Activated T-cell treated with anti-CD3 and anti-CD28 coated beads, Interleukin-2, amount 50 U/mL, for 48 hours (primary cell): ENCODE data around the gene EGLN1.
"Not testable (repeated sequence)": the region's sequence is repeated elsewhere in the genome, so short reads cannot be mapped to it uniquely, and the experiment has no call there.

Experiments
- DNase-seq, 2 experiments: peaks; one replicate each; pipeline ENCODE4 v3.0.0-alpha.2; 2020

The EGLN1 gene

DNA sequence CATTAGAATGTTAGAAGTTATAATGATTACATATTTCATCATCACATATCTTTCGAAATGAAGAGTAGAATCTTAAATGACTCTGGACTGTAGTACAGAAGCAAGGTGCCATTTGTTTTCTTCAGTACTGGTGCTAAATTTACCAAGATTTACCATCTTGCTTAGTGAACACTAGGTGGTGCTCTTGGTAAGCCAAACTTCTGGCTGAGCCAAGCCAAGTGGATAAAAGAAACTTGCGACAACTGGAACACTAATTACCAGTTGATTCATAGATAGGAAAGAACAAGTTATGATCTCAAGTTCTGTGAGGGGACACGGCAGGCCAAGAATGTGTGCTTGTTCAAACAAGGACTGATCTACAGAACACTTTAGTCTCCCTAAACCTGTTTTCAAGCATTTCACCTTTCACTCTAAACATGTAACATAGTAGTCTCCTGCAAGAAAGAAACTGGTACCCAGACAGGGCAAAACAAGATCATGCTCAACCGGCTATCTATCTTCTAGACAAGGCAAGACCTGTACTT lies 64.2 kb downstream of the EGLN1 start:
- DNase-seq: peak in 1 of 2 experiments; percentile 36

DNA sequence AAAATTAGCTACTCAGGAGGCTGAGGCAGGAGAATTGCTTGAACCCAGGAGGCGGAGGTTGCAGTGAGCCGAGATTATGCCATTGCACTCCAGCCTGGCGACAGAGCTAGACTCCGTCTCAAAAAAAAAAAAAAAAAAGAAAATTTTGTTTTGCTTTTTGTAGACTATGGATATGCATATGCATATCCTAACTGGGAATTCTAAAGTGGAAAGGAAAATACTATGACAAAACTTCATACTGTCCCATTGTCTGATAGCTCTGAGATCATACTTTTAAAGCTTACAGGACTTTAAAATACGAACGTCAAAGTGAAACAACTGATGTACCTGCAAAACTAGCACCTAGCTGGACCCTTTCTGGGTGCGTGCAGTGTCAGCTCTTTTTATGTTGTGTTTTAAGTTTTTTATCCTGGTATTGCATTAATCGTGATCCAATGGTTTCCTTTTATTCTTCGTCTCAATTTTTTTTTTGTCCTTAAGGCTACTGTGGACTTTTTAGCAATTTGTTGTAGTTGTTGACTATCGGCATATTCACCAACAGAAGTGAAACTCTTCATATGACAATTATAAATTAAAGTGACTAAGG lies 64.8 kb downstream of the EGLN1 start:
- no peak for DNase-seq

DNA sequence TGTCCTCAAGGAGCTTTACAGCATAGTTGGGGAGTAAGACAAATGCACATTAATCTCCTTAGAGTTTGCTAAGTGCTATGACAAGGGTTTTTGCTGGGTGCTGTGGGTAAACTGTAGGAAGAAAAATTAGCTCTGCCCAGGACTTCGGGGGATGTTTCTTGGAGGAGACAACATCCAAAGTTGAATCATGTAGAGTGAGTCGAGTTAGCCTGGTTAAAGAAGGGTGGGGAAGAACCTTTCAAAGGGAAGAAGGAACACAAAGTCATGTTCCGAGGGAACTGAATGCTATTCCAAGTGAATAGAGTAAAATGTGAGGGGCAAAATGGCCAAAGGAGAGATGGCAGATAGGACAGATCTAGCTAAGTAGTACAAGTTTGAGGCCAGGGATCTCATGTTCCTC lies 66.9 kb downstream of the EGLN1 start:
- DNase-seq: no peak

DNA sequence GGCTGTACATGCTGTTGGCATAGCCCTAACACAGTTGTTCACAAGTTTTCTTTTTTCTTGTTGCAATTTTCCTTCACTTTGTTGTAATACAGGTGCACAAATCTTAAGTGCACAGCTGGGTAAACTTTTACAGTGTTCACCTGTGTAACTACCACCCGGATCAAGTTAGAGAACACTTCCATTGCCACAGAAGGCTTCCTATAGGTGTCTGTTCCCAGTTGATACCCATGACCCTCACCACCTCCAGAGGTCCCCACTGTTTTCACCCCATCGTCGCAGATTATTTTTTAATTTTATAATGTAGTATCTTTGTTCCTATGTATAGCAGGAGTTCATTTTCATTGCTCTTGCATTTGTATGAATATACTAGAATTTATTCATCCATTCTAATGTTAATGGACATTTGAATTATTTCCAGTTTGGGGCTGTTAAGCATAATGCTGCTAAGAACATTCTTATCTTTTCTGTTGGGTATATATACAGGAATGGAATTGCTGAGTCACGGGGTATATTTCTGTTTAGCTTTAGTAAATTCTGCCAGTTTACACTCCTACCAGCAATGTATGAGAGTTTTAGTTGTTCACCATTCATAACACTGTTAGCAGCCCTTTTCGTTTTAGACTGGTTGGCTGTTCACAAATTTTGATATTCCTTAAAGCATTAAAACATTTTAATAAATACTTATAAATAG lies 67.6 kb downstream of the EGLN1 start:
- DNase-seq: no peak

DNA sequence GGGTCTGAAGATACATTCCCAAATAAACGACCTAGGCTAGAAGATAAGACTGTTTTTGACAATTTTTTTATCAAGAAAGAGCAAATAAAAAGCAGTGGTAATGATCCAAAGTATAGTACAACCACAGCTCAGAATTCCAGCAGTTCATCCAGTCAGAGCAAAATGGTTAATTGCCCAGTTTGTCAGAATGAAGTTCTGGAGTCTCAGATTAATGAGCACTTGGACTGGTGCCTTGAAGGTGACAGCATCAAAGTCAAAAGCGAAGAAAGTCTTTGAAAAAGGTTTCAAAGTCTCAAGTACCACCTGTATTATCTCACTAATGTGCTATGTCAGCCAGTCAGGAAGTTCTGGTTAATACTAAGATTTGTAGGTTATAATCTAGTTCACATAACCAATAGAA lies 69.0 kb downstream of the EGLN1 start:
- no peak for DNase-seq

DNA sequence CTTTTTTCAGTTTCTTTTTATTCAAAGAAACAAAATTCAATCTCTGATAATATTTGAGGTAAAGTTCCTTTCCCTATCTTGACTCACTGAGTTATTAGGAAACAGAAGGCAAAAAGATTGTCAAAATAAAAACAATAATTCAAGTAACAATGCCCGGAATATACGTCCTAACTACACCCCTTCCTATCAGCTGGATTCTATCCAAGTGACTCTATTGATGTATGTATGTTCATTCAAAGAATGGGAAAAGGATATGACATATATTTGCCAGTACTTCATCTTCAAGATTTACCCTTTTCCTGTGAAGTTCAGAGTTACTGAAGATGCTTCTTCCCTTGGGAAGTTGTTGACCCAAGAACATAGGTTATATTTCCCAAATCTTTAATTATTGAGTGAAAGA lies 70.3 kb downstream of the EGLN1 start:
- no peak for DNase-seq

DNA sequence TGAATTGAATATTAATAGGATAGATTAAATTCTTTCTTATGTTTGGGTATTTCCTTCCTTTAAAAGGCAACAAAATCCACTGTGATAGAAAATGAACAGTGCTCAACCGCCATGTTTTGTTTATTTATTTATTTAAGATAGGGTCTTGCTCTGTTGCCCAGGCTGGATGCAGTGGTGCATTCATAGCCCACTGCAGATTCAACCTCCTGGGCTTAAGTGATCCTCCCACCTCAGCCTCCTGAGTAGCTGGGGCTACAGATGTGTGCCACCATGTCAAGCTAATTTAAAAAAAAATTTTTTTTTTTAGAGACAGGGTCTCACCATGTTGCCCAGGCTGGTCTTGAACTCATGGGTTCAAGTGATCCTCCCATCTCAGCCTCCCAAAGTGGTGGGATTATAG lies 73.2 kb downstream of the EGLN1 start:
- DNase-seq: not testable (repeated sequence)

DNA sequence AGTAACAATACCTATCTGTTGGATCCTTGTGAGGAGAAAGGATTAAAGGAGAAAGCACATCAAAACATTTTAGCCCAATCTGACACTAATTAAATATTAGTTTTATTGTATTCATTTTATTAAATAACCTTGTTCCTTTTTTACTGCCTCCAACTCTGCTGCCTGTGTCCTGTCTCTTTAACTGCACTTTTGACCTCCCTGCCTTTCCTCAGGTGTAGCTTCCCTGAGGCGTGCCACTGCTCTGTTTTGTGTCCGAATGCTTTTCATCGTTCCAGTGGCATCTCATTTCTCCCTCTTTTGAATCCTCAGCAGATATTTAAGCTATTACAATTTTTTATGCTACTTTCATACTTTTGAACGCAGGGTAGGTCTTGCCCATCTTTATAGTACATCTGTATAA lies 73.6 kb downstream of the EGLN1 start:
- no peak for DNase-seq

DNA sequence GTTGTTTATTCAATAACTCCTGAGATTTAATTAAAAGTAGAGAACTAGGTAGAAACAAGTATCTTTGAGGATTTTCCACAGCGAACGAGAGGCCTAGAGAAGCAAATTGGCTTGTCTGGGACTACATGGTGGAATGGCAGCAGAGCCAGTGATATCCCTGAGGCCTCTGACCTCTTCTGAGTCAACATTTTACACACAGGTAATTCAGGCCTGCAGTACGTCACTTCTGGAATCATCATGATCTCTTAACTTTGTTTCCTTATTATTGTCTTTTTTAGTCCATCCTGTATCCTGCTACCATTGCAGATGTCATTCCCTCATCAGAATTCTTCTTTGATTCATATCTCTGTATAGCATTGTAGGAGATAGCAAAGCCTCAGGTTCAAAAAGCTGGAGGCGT lies 74.1 kb downstream of the EGLN1 start:
- no peak for DNase-seq

DNA sequence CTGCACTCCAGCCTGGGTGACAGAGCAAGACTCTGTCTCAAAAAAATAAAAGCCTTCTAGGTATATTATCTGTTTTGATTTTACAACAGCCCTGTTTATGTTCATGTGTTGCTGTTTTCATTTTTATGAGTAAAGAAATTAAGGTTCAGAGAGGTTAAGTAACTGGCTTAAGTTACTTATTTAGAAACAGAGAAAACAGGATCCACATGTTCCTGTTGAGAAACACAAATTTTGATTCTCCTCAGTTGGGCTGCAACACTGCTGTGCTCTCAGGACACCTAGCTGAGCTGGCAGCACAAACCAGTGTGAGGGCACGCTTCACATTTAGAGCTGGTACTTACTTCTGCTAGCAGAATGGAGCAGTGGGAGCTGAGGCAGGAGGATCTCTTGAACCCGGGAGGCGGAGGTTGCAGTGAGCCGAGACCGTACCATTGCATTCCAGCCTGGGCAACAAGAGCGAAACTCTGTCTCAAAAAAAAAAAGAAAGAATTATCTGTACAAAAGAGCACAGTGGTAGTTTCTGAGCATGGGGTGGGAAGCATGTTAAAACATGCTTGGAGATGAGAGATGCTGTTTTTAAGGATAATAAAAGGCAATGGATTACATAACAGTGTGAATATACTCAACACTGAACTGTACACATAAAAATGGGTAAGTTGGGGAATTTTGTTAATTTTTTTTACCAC lies 81.6 kb downstream of the EGLN1 start:
- DNase-seq: no peak

DNA sequence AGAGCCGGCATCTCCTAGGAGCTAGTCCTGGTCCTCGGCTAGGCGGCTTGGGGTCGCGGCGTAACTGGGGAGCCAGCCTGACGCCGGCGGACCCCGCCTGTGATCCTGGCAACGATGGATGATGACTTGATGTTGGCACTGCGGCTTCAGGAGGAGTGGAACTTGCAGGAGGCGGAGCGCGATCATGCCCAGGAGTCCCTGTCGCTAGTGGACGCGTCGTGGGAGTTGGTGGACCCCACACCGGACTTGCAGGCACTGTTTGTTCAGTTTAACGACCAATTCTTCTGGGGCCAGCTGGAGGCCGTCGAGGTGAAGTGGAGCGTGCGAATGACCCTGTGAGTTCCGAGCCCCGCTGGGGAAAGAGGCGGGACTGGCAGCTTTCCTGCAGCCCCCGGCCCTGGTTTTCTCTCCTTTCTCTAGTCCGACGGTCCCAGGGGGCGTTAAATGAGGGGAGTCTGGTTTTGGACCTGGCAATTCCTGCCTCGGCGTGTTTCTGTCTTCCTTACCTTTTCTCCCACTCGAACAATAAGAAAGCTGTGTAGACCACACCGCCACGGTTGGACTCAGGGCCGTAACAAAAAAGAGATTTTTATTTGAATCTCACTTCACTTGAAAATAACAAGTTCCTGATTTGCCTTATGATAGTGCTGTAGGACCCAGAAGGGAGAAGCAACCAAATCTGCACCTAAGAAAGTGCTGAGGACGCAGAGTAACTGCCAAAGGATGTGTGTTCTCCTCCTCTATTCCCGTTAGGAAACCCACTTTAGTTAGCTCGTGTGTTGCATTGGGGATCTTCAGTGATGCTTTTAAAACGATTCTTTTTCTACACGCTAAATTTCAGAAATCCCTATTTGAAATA lies 83.6 kb downstream of the EGLN1 start, which contains the start of gene SPRTN:
TSS of gene SPRTN (plus strand) at position 24 of the 859 bp plus-strand sequence. CDS start at position 115, 91 bp downstream.
- DNase-seq: no peak

DNA sequence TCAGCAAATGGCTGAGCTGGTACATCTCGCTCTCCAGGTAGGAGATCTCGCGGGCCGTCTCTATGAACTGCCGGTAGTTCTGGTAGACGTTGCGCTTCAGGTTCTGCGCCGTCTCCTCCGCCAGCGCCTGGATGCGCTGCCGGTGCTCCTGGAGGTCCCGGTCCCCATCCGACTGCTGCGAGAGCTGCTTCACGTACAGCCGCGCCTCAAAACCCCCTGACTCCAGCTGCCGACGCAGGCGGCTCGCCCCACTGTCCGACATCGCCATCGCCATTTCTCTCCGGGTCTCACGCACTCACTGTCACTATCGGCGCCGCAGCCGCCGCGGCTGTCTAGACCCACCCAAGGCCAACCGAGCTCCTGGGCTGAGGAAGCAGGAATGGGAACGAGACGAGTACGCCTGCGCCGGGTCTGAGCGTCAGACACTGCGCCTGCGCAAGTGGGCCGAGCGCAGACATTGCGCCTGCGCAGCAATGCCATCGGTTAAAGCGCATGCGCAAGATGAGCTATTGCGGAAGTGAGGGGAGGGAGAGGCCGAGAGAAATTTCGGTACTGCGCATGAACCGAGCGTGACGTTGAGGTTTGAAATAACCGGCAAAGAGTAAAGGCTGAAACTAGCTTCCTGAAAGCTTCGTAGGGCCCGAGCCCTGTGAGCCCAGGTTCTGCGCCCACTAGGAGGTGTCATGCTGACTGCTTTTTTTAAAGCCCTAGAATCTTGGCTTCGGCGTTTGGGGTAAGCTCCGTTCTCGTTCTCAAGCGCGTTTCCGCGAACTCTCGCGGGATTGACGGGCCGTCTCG lies 84.4 kb downstream of the EGLN1 start, which contains the start of gene EXOC8:
TSS of gene EXOC8 (minus strand) at position 381 of the 798 bp plus-strand sequence. CDS start at position 274, 107 bp downstream.
- DNase-seq: peak; percentile 99 to 100

DNA sequence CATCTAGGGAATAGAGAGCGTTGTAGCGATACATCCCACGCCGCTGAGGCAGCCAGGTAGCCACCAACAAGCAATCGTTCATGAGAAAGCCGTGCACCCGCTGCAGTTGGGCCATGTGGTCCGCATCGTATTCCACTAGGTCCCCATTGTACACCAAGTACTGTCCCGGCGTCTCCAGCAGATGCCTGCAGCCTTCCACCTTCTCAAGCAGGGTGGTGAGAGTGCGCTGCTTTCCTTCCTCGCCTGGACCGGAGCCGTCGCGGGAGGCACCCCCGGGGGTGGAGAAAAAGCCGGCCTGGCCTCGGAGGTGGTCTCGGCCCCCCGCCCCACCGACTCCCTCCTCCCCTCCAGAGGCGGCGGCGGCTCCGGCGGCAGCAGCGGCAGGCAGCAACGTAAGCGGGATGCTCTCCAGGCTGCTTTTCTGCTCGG lies 85.0 kb downstream of the EGLN1 start:
- DNase-seq: no peak

DNA sequence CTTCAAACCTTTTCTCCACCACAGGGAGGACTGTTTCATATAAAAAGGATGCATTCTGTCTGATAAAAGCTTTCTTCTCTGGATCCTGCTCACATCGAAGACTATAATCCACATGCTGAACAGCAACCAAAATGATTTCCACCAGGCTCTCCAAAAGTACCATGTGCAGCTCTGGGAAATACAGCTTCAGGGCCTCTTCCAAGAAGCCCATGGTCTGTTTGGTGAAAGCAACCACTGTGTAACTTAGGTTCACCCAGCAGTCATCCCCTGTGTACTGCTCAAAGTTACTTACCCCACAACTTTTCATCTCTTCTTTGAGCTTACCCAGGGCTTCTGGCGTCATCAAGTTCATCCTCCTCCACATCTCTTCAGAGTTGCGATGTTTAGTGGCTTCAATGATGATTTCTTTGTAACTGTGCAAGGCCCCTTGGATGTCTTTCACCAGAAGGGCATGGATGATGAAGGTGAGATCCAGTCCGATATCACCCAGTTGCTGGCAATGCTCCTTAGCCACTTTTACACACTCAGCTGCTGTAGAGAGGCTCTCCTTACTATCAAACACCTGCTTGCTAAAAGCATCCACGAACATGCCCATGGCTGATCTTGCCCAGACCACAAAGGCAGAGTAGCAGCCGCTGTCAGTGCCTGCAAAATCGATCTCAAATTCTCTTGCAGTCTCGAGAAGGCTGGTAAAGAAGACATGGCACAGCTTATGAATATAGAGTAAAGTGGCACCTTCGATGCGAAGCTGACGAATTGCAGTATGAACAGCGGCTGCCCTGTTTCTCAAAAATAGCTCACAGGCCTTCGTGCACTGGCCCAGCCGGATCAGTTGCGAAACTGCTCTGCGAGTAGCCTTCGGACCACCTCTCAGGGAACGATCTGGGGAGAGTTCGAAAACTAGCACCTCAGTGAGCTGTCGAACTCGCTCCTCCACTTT lies 86.2 kb downstream of the EGLN1 start:
- no peak for DNase-seq

DNA sequence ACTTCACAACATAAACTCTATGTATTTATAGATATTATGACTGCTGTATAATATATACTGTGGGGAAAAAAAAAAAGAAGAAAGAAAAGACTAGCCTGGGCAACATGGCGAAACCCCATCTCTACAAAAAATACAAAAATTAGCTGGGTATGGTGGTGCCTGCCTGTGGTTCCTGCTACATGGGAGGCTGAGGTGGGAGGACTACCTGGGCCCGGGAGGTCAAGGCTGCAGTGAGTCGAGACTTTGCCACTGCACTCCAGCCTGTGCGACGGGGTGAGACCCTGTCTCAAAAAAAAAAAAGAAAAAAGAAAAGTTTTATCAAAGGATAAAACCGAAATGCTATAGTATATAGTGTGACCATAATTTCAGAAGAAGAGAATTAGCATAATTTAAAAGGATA lies 87.1 kb downstream of the EGLN1 start:
- DNase-seq: no peak

DNA sequence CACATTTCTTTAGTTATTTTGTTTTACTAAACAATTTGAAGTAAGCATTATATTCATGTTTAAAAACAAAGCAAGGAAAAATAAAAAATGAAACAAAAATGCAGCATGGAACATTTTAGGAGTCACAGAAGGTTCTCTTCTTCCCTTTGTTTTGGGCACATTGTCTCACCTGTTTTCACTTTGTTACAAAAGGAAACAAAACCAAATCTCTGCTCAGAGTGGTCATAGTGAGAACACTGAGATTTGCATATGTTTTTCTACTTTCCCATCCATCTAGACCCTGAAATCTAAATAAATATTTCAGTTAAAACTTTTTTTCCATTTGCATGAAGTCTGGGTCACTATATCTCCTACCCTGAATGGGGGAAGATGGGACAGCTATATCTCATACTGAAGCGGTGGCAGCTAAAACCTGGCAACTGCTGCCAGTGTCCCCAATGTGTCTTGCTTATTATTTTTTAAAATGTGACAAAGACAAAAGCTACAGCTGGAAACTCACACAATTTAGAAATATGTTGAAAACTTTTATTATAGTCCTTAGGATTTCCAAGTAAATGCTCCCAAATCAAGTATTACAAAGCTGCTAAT lies 87.9 kb downstream of the EGLN1 start:
- no peak for DNase-seq

DNA sequence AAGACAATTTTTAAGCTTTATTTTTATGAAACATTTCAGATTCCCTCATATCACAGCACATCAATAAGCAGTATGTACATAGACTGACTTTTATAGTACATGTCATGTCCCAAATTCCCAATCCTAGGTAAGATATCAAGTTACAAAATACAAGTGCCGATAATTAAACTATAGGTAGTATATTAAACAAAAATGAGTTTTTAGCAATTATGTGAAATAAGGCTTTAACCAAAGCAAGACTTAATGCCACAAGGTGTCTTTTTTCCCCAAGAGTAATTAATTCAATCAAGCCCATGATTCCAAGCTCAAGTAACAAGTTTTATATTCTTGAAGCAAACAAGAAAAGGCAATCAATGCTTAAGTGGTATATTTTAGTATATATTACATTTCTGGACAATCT lies 89.3 kb downstream of the EGLN1 start:
- DNase-seq: no peak

DNA sequence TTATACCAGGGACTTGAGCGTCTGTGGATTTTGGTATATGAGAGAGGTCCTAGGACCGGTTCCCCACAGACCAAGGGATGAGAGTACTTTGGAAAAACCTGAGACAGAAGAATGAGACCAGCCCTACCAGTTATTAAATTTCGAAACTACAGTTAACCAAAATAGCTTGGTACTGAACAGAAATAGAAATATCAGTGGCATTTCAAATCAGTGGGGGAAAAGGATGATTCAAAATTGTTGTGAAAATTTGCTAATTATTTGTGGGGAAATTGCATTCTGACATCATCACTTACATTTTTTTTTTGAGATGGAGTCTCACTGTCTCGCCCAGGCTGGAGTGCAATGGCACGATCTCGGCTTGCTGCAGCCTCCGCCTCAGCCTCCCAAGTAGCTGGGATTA lies 92.6 kb downstream of the EGLN1 start:
- DNase-seq: no peak

DNA sequence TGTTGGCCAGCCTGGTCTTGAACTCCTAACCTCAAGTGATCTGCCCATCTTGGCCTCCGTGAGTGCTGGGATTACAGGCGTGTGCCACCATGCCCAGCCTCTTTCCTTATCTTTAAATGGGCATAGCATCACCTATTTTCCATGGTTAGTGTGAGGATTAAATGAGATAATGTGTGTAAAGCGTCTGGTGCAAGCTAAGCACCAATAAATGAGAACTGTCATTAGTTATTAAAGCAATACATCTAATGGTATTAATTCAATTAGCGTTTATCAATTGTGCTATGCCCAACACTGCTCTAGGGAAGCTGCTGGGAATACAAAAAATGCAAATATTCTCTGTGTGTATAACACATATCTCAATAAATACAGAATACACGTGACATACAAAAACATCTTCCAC lies 94.5 kb downstream of the EGLN1 start:
- no peak for DNase-seq

DNA sequence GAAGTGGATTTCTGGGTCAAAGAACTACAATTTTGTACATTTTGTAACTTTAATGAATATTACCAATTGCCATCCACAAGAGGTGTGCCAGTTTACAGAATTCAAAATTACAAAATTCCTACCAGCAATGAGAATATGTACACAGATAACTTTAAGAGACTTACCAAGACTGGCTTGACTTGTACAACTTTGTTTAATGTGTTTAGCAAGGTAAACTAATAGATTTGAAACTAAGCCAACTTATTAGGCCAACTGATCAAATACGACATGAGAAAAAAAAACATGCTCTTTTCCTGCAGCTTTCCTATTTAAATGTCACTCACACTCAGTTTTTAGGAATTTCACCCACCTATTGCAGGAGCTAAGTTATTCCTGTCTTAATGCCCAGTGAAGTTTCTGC lies 95.8 kb downstream of the EGLN1 start:
- no peak for DNase-seq
